H1 (cell line): ENCODE measurements around the gene HRCT1. TPM values are rescaled to one million over a fixed set of nuclear protein-coding genes. Genes with fewer than 3 reads are reported as not detected.

Experiments
- CTCF ChIA-PET: fragments of 300-600 bp; sonication (Branson Sonifier 250); formaldehyde crosslinking; loops from one replicate; lab custom pipeline; 2021; ENCODE audit not compliant: partially characterized antibody; lab: Charles Lee
- POLR2A ChIA-PET: fragments of 300-600 bp; sonication (Branson Sonifier 250); formaldehyde crosslinking; loops from one replicate; lab custom pipeline; 2021; ENCODE audit warnings: inconsistent platforms; ENCODE audit not compliant: partially characterized antibody; lab: Charles Lee
- DNase-seq, 2 experiments: peaks; one replicate each; pipeline versions ENCODE4 v3.0.0 to v3.0.0-alpha.2; 2010 to 2022; ENCODE audit warnings: low spot score in 2 of 2, low read depth in 1 of 2, mixed read lengths in 1 of 2
- FAIRE-seq: peaks from 2 replicates; lab custom pipeline; 2011; peaks lifted over from hg19 to GRCh38; lab: Jason Lieb, UNC
- H2AFZ ChIP-seq: 2 replicates; pipeline ENCODE4 v1.8.1; 2012; ENCODE audit warnings: low read length, inconsistent platforms
- H2AK5ac ChIP-seq: 2 replicates; pipeline ENCODE4 v1.6.1; 2013; ENCODE audit warnings: low read depth, low read length
- H2BK120ac ChIP-seq: replicated peaks from 2 replicates; pipeline ENCODE3; 2013; ENCODE audit warnings: low read depth, low read length, inconsistent platforms
- H2BK12ac ChIP-seq: 2 replicates; pipeline ENCODE4 v1.6.1; 2013; ENCODE audit warnings: low read depth, low read length
- H2BK15ac ChIP-seq: 2 replicates; pipeline ENCODE4 v1.6.1; 2013; ENCODE audit warnings: low read length
- H2BK20ac ChIP-seq: 2 replicates; pipeline ENCODE4 v1.6.1; 2013; ENCODE audit warnings: low read length
- H2BK5ac ChIP-seq: 2 replicates; pipeline ENCODE4 v1.6.1; 2013; ENCODE audit warnings: low read depth, low read length
- H3K14ac ChIP-seq: 2 replicates; pipeline ENCODE4 v1.6.1; 2013; ENCODE audit warnings: inconsistent platforms; ENCODE audit not compliant: insufficient read length
- H3K18ac ChIP-seq: 2 replicates; pipeline ENCODE4 v1.6.1; 2013; ENCODE audit warnings: low read length; ENCODE audit errors: extremely low read depth
- H3K23ac ChIP-seq: 2 replicates; pipeline ENCODE4 v1.6.1; 2013; ENCODE audit warnings: inconsistent platforms; ENCODE audit not compliant: insufficient read length
- H3K23me2 ChIP-seq: 2 replicates; pipeline ENCODE4 v1.6.1; 2013; ENCODE audit warnings: low read depth, low read length
- H3K27ac ChIP-seq: 2 replicates; pipeline ENCODE4 v1.6.1; 2011; ENCODE audit warnings: low read depth, low read length, inconsistent platforms
- H3K27me3 ChIP-seq, 4 experiments: replicated peaks in 1 of 4; 1 replicate in 1 of 4; 2 replicates in 3 of 4; pipeline versions ENCODE4 v1.6.1 to v1.8.1; 2011 to 2013; ENCODE audit warnings: low read length in 3 of 4, mild to moderate bottlenecking in 3 of 4, inconsistent platforms in 2 of 4, mixed read lengths in 2 of 4, moderate library complexity in 1 of 4; ENCODE audit not compliant: control insufficient read depth in 3 of 4, insufficient read depth in 3 of 4; ENCODE audit errors: extremely low read depth in 1 of 4
- H3K36me3 ChIP-seq, 4 experiments: 2 replicates each; pipeline versions ENCODE4 v1.6.1 to v1.8.1; 2011 to 2013; ENCODE audit warnings: mild to moderate bottlenecking in 4 of 4, low read length in 3 of 4, moderate library complexity in 2 of 4, control low read depth in 1 of 4, inconsistent platforms in 1 of 4; ENCODE audit not compliant: insufficient read depth in 4 of 4, control insufficient read depth in 2 of 4
- H3K4ac ChIP-seq: replicated peaks from 2 replicates; pipeline ENCODE3; 2013; ENCODE audit warnings: low read length, low read depth, mixed read lengths, inconsistent platforms; ENCODE audit not compliant: insufficient read length
- H3K4me1 ChIP-seq, 4 experiments: replicated peaks in 1 of 4; 1 replicate in 1 of 4; 2 replicates in 3 of 4; pipeline versions ENCODE4 v1.6.1 to v1.8.1; 2011 to 2013; ENCODE audit warnings: low read length in 3 of 4, inconsistent platforms in 2 of 4, mixed read lengths in 1 of 4; ENCODE audit not compliant: insufficient read depth in 4 of 4, control insufficient read depth in 3 of 4
- H3K4me2 ChIP-seq, 2 experiments: 2 replicates each; pipeline versions ENCODE4 v1.6.1 to v1.8.1; 2011 to 2013; ENCODE audit warnings: low read depth in 2 of 2, low read length in 2 of 2, control low read depth in 1 of 2, inconsistent platforms in 1 of 2, mild to moderate bottlenecking in 1 of 2; ENCODE audit not compliant: insufficient read depth in 1 of 2
- H3K4me3 ChIP-seq, 4 experiments: fragments of 200-600, 300-600 bp in 1 of 4; sonication (generic), shearing (Covaris generic), sonication (Bioruptor Twin) in 1 of 4; 2 replicates each; pipeline versions ENCODE4 v1.5.1 to v1.8.1; 2011 to 2016; ENCODE audit warnings: low read length in 4 of 4, low read depth in 3 of 4, control low read depth in 2 of 4, inconsistent platforms in 2 of 4, mild to moderate bottlenecking in 2 of 4, mixed read lengths in 1 of 4, moderate library complexity in 1 of 4; ENCODE audit not compliant: insufficient read depth in 2 of 4; ENCODE audit errors: extremely low read depth in 1 of 4
- H3K56ac ChIP-seq: replicated peaks from 2 replicates; pipeline ENCODE3; 2013; ENCODE audit warnings: low read depth, mild to moderate bottlenecking, mixed read lengths, low read length, inconsistent platforms; ENCODE audit not compliant: insufficient read length
- H3K79me1 ChIP-seq: 2 replicates; pipeline ENCODE4 v1.6.1; 2013; ENCODE audit warnings: low read depth, low read length, control low read depth
- H3K79me2 ChIP-seq, 2 experiments: 2 replicates each; pipeline versions ENCODE4 v1.6.1 to v1.8.1; 2012 to 2013; ENCODE audit warnings: low read length in 2 of 2, mild to moderate bottlenecking in 2 of 2, inconsistent platforms in 1 of 2; ENCODE audit not compliant: insufficient read depth in 2 of 2, control insufficient read depth in 1 of 2
- H3K9ac ChIP-seq, 4 experiments: replicated peaks in 1 of 4; 1 replicate in 1 of 4; 2 replicates in 3 of 4; pipeline versions ENCODE4 v1.6.1 to v1.8.1; 2011 to 2013; ENCODE audit warnings: low read depth in 3 of 4, low read length in 3 of 4, control low read depth in 2 of 4, mild to moderate bottlenecking in 2 of 4, moderate library complexity in 2 of 4, inconsistent platforms in 1 of 4; ENCODE audit errors: extremely low read depth in 1 of 4
- H3K9me3 ChIP-seq, 2 experiments: 2 replicates each; pipeline versions ENCODE4 v1.6.1 to v1.8.1; 2012 to 2013; ENCODE audit warnings: mild to moderate bottlenecking in 2 of 2, moderate library complexity in 2 of 2, control low read depth in 1 of 2, inconsistent platforms in 1 of 2, low read depth in 1 of 2, low read length in 1 of 2, mixed read lengths in 1 of 2; ENCODE audit not compliant: insufficient read depth in 2 of 2
- H4K20me1 ChIP-seq, 2 experiments: replicated peaks in 1 of 2; 2 replicates each; pipeline versions ENCODE3 to v1.8.1; 2011 to 2013; ENCODE audit warnings: inconsistent platforms in 2 of 2, low read length in 2 of 2, mild to moderate bottlenecking in 1 of 2; ENCODE audit not compliant: insufficient read depth in 2 of 2, control insufficient read depth in 1 of 2
- H4K5ac ChIP-seq: 2 replicates; pipeline ENCODE4 v1.6.1; 2013; ENCODE audit warnings: low read length, low read depth, mixed read lengths, inconsistent platforms; ENCODE audit not compliant: insufficient read length
- H4K8ac ChIP-seq: 2 replicates; pipeline ENCODE4 v1.8.0; 2013; ENCODE audit warnings: mild to moderate bottlenecking, moderate library complexity, low read length, inconsistent platforms; ENCODE audit not compliant: insufficient read depth; ENCODE audit errors: extremely low read depth
- H4K91ac ChIP-seq: replicated peaks from 2 replicates; pipeline ENCODE3; 2013; ENCODE audit warnings: low read length, mixed read lengths, inconsistent platforms; ENCODE audit not compliant: insufficient read length
- CHD1 ChIP-seq: IDR thresholded peaks from 2 replicates; pipeline ENCODE4 v1.6.1; 2012; ENCODE audit warnings: low read depth, low read length, improper control_type of control experiment
- CHD2 ChIP-seq: IDR thresholded peaks from 2 replicates; pipeline ENCODE4 v1.6.1; 2012; ENCODE audit warnings: low read length, improper control_type of control experiment
- EGR1 ChIP-seq: IDR thresholded peaks from 2 replicates; pipeline ENCODE4 v1.6.1; 2011; ENCODE audit warnings: low read depth, low read length, borderline replicate concordance
- GTF2F1 ChIP-seq: IDR thresholded peaks from 2 replicates; pipeline ENCODE4 v1.6.1; 2012; ENCODE audit warnings: low read depth, low read length, improper control_type of control experiment, borderline replicate concordance
- JUND ChIP-seq: IDR thresholded peaks from 2 replicates; pipeline ENCODE4 v1.6.1; 2011; ENCODE audit warnings: mild to moderate bottlenecking, improper control_type of control experiment, low read length
- KDM1A ChIP-seq: fragments of 200-600, 300-600 bp; sonication (generic); IDR thresholded peaks from 2 replicates; pipeline ENCODE4 v1.7.1; 2016; ENCODE audit warnings: mild to moderate bottlenecking, low read length, borderline replicate concordance
- NANOG ChIP-seq: IDR thresholded peaks from 2 replicates; pipeline ENCODE4 v1.6.1; 2011; ENCODE audit warnings: low read length, low read depth, mild to moderate bottlenecking, inconsistent platforms; ENCODE audit not compliant: insufficient read depth, poor library complexity, severe bottlenecking
- SIN3A ChIP-seq, 2 experiments: IDR thresholded peaks in 1 of 2; conservative IDR thresholded peaks in 1 of 2; 2 replicates each; pipeline ENCODE4 v1.6.1; 2011 to 2012; ENCODE audit warnings: low read length in 2 of 2, improper control_type of control experiment in 1 of 2, low read depth in 1 of 2, mild to moderate bottlenecking in 1 of 2
- WGBS, 2 experiments: shearing (Covaris generic) in 1 of 2; methylation state at CpG; one replicate each; pipeline versions ENCODE4 v1.1.6 to v1.1.7; 2013 to 2015; ENCODE audit warnings: low lambda C conversion rate in 2 of 2, mixed read lengths in 2 of 2, inconsistent platforms in 1 of 2, low coverage in 1 of 2, missing lambda C conversion rate in 1 of 2; ENCODE audit not compliant: insufficient replicate concordance in 2 of 2, insufficient coverage in 1 of 2, insufficient read length in 1 of 2; ENCODE audit errors: extremely low coverage in 1 of 2, missing lambda C conversion rate in 1 of 2; 5-methylcytosine and 5-hydroxymethylcytosine counted together
- polyA plus RNA-seq, 7 experiments: library from polyadenylated mRNA; depleted of rRNA in 3 of 7; stranded (reverse) in 5 of 7; unstranded in 2 of 7; fragments of >200 nt in 5 of 7; fragments of 200-250 nt in 2 of 7; gene quantifications; 1 replicate in 5 of 7; 2 replicates in 1 of 7; 4 replicates in 1 of 7; pipeline versions ENCODE4 v1.2.1 to v1.2.3, GENCODE V29; 2011 to 2013; ENCODE audit warnings: missing spikeins in 2 of 7, mixed read lengths in 2 of 7
- total RNA-seq: library from RNA; stranded (reverse); fragmentation: NEBNext Ultra II Directional; extraction: Animal tissue kit (Norgen Biotek cat#: 25700); gene quantifications from 2 replicates; pipeline ENCODE4 v1.2.1, GENCODE V29; 2021

Gene HRCT1
- total and polyA plus RNA-seq, 2 of the 8 experiments (the other 6 are each of a cell fraction or from before 2014, with no cell fraction given) = not detected

DNA sequence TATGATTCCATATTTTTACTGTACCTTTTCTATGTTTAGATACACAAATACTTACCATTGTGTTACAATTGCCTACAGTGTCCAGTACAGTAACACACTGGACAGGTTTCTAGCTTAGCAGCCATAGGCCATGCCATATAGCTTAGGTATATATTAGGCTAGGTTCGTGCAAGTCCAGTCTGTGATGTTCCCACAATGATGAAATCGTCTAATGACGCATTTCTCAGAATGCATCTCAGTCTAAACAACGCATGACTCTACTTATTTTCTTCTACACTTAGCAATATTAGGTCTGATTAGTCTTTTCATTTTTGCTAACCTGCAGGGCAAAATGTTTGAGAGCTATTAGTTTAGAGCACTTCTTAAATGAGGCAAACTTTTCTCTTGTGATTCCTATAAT, 29.3 kb downstream of the HRCT1 start:
- CTCF ChIA-PET = interaction anchor here (1.0 to 5.7 kb wide), 4 partner anchors 9 to 24 kb away, joined by 3 to 24 read pairs (median 4); no protein-coding TSS in a partner anchor
- no peak overlapping the region for H3K23ac ChIP-seq
- H3K9ac ChIP-seq = no peak overlapping the region
- no peaks in the 10 kb centered on the region for H3K79me2 ChIP-seq
- WGBS, 2 experiments = 98% methylated on average over 4 of the region's 4 CpGs; no CpG with 5 or more reads in 1 of the 2 experiments
- H3K36me3 ChIP-seq = no peaks in the 10 kb centered on the region
- H3K4me3 ChIP-seq = no peak overlapping the region
- POLR2A ChIA-PET = no interaction called here
- H3K56ac ChIP-seq = no peak overlapping the region
- H3K9me3 ChIP-seq = no peaks in the 10 kb centered on the region
- no peak overlapping the region for H2BK120ac ChIP-seq
- TF ChIP-seq CHD2 (no peak), KDM1A (no peak), EGR1 (no peak), SIN3A (conservative IDR thresholded peaks at IDR 0.05 in 1 of 2, IDR thresholded peaks at IDR 0.05 in 1 of 2; ENCODE audit: low read depth in 1 of 2, low read length in 2 of 2) (no peak), JUND (no peak), CHD1 (no peak), GTF2F1 (no peak), NANOG (no peak)
- no peak overlapping the region for H4K8ac ChIP-seq
- no peak overlapping the region for H4K5ac ChIP-seq
- no peak overlapping the region for H3K18ac ChIP-seq
- no peak overlapping the region for H3K4me2 ChIP-seq
- H2AFZ ChIP-seq = no peak overlapping the region
- no peak overlapping the region for H2BK5ac ChIP-seq
- no peak overlapping the region for H4K91ac ChIP-seq
- H3K14ac ChIP-seq = no peak overlapping the region
- H2BK12ac ChIP-seq = no peak overlapping the region
- peaks cover 0 to 2% (median 0%) of the 10 kb centered on the region in 4 experiments; a peak in 1 of 7 replicates for H3K27me3 ChIP-seq
- no peak overlapping the region for H2AK5ac ChIP-seq
- H2BK20ac ChIP-seq = no peak overlapping the region
- H3K79me1 ChIP-seq = no peaks in the 10 kb centered on the region
- no peaks in the 10 kb centered on the region for H3K23me2 ChIP-seq
- H3K4me1 ChIP-seq = no peaks in the 10 kb centered on the region
- FAIRE-seq (no peak), DNase-seq (no peak)
- no peak overlapping the region for H3K27ac ChIP-seq
- no peak overlapping the region for H3K4ac ChIP-seq
- H4K20me1 ChIP-seq = no peaks in the 10 kb centered on the region
- no peak overlapping the region for H2BK15ac ChIP-seq
